ENCODE results near the gene ADAMTS6.

DNA sequence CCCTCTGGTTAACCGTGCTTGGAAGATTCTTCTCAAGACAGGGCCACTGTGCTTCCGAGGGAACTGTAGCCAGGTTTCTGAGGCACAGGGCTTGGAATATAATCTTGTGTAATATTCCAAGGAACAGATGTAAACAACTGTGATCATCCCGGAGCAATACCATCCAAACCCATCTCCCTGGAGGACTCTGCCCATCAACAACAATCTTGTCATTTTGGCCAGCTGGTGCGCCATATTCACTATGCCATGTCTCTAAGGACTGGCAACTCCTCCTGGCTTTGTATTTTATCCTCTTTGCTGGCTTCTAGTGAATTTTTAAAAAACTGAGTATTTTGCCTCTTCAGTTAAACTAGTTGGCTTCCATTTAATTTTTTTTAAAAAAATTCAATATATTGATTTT, 349.3 kb downstream of the ADAMTS6 start:
- TF ChIP-seq, protein P1, sequence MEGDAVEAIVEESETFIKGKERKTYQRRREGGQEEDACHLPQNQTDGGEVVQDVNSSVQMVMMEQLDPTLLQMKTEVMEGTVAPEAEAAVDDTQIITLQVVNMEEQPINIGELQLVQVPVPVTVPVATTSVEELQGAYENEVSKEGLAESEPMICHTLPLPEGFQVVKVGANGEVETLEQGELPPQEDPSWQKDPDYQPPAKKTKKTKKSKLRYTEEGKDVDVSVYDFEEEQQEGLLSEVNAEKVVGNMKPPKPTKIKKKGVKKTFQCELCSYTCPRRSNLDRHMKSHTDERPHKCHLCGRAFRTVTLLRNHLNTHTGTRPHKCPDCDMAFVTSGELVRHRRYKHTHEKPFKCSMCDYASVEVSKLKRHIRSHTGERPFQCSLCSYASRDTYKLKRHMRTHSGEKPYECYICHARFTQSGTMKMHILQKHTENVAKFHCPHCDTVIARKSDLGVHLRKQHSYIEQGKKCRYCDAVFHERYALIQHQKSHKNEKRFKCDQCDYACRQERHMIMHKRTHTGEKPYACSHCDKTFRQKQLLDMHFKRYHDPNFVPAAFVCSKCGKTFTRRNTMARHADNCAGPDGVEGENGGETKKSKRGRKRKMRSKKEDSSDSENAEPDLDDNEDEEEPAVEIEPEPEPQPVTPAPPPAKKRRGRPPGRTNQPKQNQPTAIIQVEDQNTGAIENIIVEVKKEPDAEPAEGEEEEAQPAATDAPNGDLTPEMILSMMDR (IDR thresholded peaks at IDR 0.05; ENCODE audit: insufficient read depth, low read length, poor library complexity, severe bottlenecking) = no peak
- no peak for TF ChIP-seq EZH2phosphoT487 (conservative IDR thresholded peaks at IDR 0.05; ENCODE audit: low read length)

Measured in SU-DHL-6 (cell line).